Measurements from ENCODE around the gene LRCH3.
"Not testable (repeated sequence)": the region's sequence is repeated elsewhere in the genome, so short reads cannot be mapped to it uniquely, and the experiment has no call there.

Gene LRCH3

DNA sequence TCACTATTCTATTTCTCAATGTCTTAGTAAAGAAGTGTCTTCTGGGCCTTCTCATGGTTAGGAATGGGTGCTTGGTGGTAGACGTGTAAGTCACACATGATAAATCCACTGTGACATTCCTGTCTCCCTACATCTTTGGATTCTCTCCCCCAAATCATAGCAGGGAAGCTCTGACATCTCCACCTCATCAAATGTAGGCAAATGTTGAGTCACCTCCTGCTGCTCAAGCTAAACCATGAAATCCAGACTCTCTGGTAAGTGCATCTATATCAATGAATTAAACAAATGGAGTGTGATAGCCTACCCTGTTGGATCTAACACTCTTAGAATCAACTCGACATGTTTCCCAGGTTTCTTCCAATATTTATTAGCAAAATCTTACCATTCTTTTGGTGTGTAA, 116.1 kb downstream of the LRCH3 start:
- Histone ChIP-seq H3K27ac (ENCODE audit: extremely low read depth, low read depth, low read length) (no peak overlapping the region), H3K4me3 (ENCODE audit: low read depth, low read length) (no peak overlapping the region), H3K36me3 (ENCODE audit: control insufficient read depth in 2 of 2, insufficient read depth in 1 of 2, low read length in 2 of 2) (no peaks in the 10 kb centered on the region), H3K9me3 (ENCODE audit: control insufficient read depth, insufficient read depth, low read depth, low read length) (no peaks in the 10 kb centered on the region), H3K4me1 (ENCODE audit: control insufficient read depth, insufficient read depth, low read length) (no peaks in the 10 kb centered on the region)
- CTCF ChIA-PET, result interaction anchor here (0.7 to 1.2 kb wide), 3 partner anchors 13 to 172 kb away, joined by 3 to 7 read pairs (median 4); no protein-coding TSS in a partner anchor
- POLR2A ChIA-PET, result no interaction called here
- TF ChIP-seq ZNF214 (tag by site-specific recombination; IDR thresholded peaks at IDR 0.05; ENCODE audit: borderline replicate concordance) (no peak), ZBTB48 (tag by site-specific recombination; IDR thresholded peaks at IDR 0.05) (no peak), ZSCAN23 (tag by site-specific recombination; IDR thresholded peaks at IDR 0.05) (no peak), ZNF561 (tag by site-specific recombination; IDR thresholded peaks at IDR 0.05; ENCODE audit: borderline replicate concordance) (no peak), SALL2 (tag by site-specific recombination; IDR thresholded peaks at IDR 0.05; ENCODE audit: borderline replicate concordance) (no peak), ELK4 (IDR thresholded peaks at IDR 0.05; ENCODE audit: borderline replicate concordance, low read depth, low read length) (no peak), ZNF174 (tag by site-specific recombination; IDR thresholded peaks at IDR 0.05) (no peak)
- TF ChIP-seq, protein P1, sequence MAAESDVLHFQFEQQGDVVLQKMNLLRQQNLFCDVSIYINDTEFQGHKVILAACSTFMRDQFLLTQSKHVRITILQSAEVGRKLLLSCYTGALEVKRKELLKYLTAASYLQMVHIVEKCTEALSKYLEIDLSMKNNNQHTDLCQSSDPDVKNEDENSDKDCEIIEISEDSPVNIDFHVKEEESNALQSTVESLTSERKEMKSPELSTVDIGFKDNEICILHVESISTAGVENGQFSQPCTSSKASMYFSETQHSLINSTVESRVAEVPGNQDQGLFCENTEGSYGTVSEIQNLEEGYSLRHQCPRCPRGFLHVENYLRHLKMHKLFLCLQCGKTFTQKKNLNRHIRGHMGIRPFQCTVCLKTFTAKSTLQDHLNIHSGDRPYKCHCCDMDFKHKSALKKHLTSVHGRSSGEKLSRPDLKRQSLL (tag by site-specific recombination; IDR thresholded peaks at IDR 0.05), result no peak

DNA sequence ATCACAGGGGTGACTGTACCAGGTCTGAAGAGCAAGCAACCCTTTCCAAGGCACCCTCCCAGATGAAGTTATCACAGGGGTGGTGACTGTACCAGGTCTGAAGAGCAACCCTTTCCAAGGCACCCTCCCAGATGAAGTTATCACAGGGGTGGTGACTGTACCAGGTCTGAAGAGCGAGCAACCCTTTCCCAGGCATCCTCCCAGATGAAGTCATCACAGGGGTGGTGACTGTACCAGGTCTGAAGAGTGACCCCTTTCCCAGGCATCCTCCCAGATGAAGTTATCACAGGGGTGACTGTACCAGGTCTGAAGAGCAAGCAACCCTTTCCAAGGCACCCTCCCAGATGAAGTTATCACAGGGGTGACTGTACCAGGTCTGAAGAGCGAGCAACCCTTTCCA, 117.5 kb downstream of the LRCH3 start:
- H3K27ac ChIP-seq (ENCODE audit: extremely low read depth, low read depth, low read length); H3K9me3 ChIP-seq (ENCODE audit: control insufficient read depth, insufficient read depth, low read depth, low read length); CTCF ChIA-PET; POLR2A ChIA-PET; H3K4me1 ChIP-seq (ENCODE audit: control insufficient read depth, insufficient read depth, low read length); H3K4me3 ChIP-seq (ENCODE audit: low read depth, low read length); H3K36me3 ChIP-seq (ENCODE audit: control insufficient read depth in 2 of 2, insufficient read depth in 1 of 2, low read length in 2 of 2): not testable (repeated sequence)
- TF ChIP-seq KLF1 (tag by site-specific recombination; IDR thresholded peaks at IDR 0.05), result 0 out of 2 replicates have a peak, but pooled peaks have one; percentile 20
- TF ChIP-seq KLF17 (tag by site-specific recombination; IDR thresholded peaks at IDR 0.05), result peak; percentile 96

- CTCF ChIA-PET, result no interaction called here
- no peaks in the 10 kb centered on the region for H3K36me3 ChIP-seq (ENCODE audit: control insufficient read depth in 2 of 2, insufficient read depth in 1 of 2, low read length in 2 of 2)
- H3K9me3 ChIP-seq (ENCODE audit: control insufficient read depth, insufficient read depth, low read depth, low read length), result no peaks in the 10 kb centered on the region
- no peaks in the 10 kb centered on the region for H3K4me1 ChIP-seq (ENCODE audit: control insufficient read depth, insufficient read depth, low read length)
- POLR2A ChIA-PET, result no interaction called here
- H3K4me3 ChIP-seq (ENCODE audit: low read depth, low read length), result no peak overlapping the region
- no peak overlapping the region for H3K27ac ChIP-seq (ENCODE audit: extremely low read depth, low read depth, low read length)
- TF ChIP-seq ZNF596 (tag by site-specific recombination; IDR thresholded peaks at IDR 0.05) (no peak), ZNF544 (tag by site-specific recombination; IDR thresholded peaks at IDR 0.05) (no peak), ZNF292 (tag by site-specific recombination; IDR thresholded peaks at IDR 0.05; ENCODE audit: borderline replicate concordance, low read depth) (no peak), ZNF571 (tag by site-specific recombination; IDR thresholded peaks at IDR 0.05) (no peak), ZNF707 (tag by site-specific recombination; IDR thresholded peaks at IDR 0.05) (no peak), TSHZ1 (tag by site-specific recombination; IDR thresholded peaks at IDR 0.05; ENCODE audit: borderline replicate concordance) (no peak), ZNF140 (tag by site-specific recombination; IDR thresholded peaks at IDR 0.05) (no peak), ZNF302 (tag by site-specific recombination; IDR thresholded peaks at IDR 0.05; ENCODE audit: low read depth) (no peak), PRDM1 (tag by site-specific recombination; IDR thresholded peaks at IDR 0.05) (no peak)
- TF ChIP-seq, protein P2, sequence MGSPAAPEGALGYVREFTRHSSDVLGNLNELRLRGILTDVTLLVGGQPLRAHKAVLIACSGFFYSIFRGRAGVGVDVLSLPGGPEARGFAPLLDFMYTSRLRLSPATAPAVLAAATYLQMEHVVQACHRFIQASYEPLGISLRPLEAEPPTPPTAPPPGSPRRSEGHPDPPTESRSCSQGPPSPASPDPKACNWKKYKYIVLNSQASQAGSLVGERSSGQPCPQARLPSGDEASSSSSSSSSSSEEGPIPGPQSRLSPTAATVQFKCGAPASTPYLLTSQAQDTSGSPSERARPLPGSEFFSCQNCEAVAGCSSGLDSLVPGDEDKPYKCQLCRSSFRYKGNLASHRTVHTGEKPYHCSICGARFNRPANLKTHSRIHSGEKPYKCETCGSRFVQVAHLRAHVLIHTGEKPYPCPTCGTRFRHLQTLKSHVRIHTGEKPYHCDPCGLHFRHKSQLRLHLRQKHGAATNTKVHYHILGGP (tag by site-specific recombination; IDR thresholded peaks at IDR 0.05), result no peak
Measured at GRCh38 chr3:197908957-197909701, 118.1 kb downstream of the LRCH3 start.

Data from HEK293 (cell line).